ENCODE results near the gene JPH3. TPM values are rescaled to one million over a fixed set of nuclear protein-coding genes. Genes with fewer than 3 reads are reported as not detected.

Gene JPH3
- total RNA-seq, 1 donor from 2014 or later = 0.32 TPM

GRCh38 chr16:87653234-87653633, 50.9 kb downstream of the JPH3 start:
- no peak for DNase-seq (ENCODE audit: low spot score)

- DNase-seq (ENCODE audit: low spot score) = no peak
Measured at GRCh38 chr16:87654826-87655225, 52.5 kb downstream of the JPH3 start.

- DNase-seq (ENCODE audit: low spot score) = no peak
Measured at GRCh38 chr16:87656328-87656727, 54.0 kb downstream of the JPH3 start.

- DNase-seq (ENCODE audit: low spot score) = no peak
Measured at GRCh38 chr16:87657621-87658192, 55.4 kb downstream of the JPH3 start.

- DNase-seq (ENCODE audit: low spot score) = no peak
Measured at GRCh38 chr16:87658564-87659225, 56.4 kb downstream of the JPH3 start.

GRCh38 chr16:87661561-87661960, 59.3 kb downstream of the JPH3 start:
- peak; percentile 29 for DNase-seq (ENCODE audit: low spot score)

GRCh38 chr16:87662254-87663204, 60.2 kb downstream of the JPH3 start:
- DNase-seq (ENCODE audit: low spot score) = no peak

- no peak for DNase-seq (ENCODE audit: low spot score)
Measured at GRCh38 chr16:87664792-87665191, 62.5 kb downstream of the JPH3 start.

- no peak for DNase-seq (ENCODE audit: low spot score)
Measured at GRCh38 chr16:87665193-87665592, 62.9 kb downstream of the JPH3 start.

- DNase-seq (ENCODE audit: low spot score) = no peak
Measured at GRCh38 chr16:87666919-87667318, 64.6 kb downstream of the JPH3 start.

- DNase-seq (ENCODE audit: low spot score) = no peak
Measured at GRCh38 chr16:87667443-87667842, 65.1 kb downstream of the JPH3 start.

GRCh38 chr16:87667946-87668345, 65.6 kb downstream of the JPH3 start:
- no peak for DNase-seq (ENCODE audit: low spot score)

GRCh38 chr16:87669672-87670071, 67.4 kb downstream of the JPH3 start:
- no peak for DNase-seq (ENCODE audit: low spot score)

- DNase-seq (ENCODE audit: low spot score) = no peak
Measured at GRCh38 chr16:87671221-87671620, 68.9 kb downstream of the JPH3 start.

- DNase-seq (ENCODE audit: low spot score) = no peak
Measured at GRCh38 chr16:87671715-87672270, 69.5 kb downstream of the JPH3 start.

- no peak for DNase-seq (ENCODE audit: low spot score)
Measured at GRCh38 chr16:87674419-87674818, 72.1 kb downstream of the JPH3 start.

GRCh38 chr16:87675111-87675719, 72.9 kb downstream of the JPH3 start:
- no peak for DNase-seq (ENCODE audit: low spot score)

GRCh38 chr16:87677830-87678229, 75.5 kb downstream of the JPH3 start:
- DNase-seq (ENCODE audit: low spot score) = no peak

GRCh38 chr16:87678618-87679017, 76.3 kb downstream of the JPH3 start:
- DNase-seq (ENCODE audit: low spot score) = no peak

- DNase-seq (ENCODE audit: low spot score) = no peak
Measured at GRCh38 chr16:87679593-87680271, 77.4 kb downstream of the JPH3 start.

- no peak for DNase-seq (ENCODE audit: low spot score)
Measured at GRCh38 chr16:87680272-87680644, 78.0 kb downstream of the JPH3 start.

Measured in mucosa of gallbladder (tissue), 1 donor.